Limb (tissue), 2 donors: ENCODE data around the gene LASP1NB.

Experiments used
- DNase-seq, 2 donors: peaks; one replicate each; pipeline ENCODE4 v3.0.0-alpha.2; 2016; ENCODE audit errors: extremely low spot score in 2 of 2

The LASP1NB gene

GRCh38 chr17:38925263-38925995 is at the start of gene LASP1NB:
TSS of gene LASP1NB (plus strand) at chr17:38925614.
- DNase-seq, result peak in 1 of 2 donors; percentile 83

- no peak for DNase-seq
Observed at GRCh38 chr17:38877130-38877851, 48.1 kb upstream of the LASP1NB start.

GRCh38 chr17:38879878-38880665 is 45.3 kb upstream of the LASP1NB start:
- peak; percentile 65 to 72 for DNase-seq

DNA sequence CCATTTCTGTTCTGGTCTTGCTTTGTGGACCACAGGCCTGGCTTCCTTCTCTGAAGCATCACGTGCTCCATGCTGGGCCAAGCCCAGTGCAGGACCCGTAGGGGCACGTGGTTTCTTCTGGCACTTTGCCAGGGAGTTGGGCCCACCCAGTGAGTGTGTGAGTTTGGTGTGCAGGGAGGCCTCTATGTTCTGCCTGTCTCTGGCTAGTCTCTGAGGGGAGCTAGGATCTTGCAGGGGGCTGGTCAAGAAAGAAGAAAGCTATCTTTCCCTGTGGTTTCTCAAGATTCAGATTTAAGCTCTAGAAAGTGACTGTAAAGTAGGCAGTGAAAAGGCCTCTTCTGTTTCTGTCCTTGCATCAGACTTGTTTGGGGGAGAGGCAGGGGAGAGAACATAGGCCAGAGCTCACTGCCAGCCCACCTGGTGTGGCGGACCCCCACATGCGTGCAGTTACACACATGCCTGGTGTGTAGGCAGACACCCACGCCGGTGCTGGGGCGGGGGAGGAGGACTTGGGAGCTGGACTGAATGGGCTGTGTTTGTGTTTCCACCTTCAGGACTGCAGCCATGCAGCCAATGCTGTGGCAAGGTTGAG is 43.7 kb upstream of the LASP1NB start:
- DNase-seq, result peak; percentile 52 to 85

- no peak for DNase-seq
Observed at GRCh38 chr17:38882870-38883269, 42.5 kb upstream of the LASP1NB start.

- DNase-seq, result no peak
Observed at GRCh38 chr17:38883592-38884526, 41.6 kb upstream of the LASP1NB start.

- DNase-seq, result no peak
Observed at GRCh38 chr17:38885044-38885727, 40.2 kb upstream of the LASP1NB start.

- peak in 1 of 2 donors; percentile 66 for DNase-seq
Observed at GRCh38 chr17:38885728-38886642, 39.4 kb upstream of the LASP1NB start.

DNA sequence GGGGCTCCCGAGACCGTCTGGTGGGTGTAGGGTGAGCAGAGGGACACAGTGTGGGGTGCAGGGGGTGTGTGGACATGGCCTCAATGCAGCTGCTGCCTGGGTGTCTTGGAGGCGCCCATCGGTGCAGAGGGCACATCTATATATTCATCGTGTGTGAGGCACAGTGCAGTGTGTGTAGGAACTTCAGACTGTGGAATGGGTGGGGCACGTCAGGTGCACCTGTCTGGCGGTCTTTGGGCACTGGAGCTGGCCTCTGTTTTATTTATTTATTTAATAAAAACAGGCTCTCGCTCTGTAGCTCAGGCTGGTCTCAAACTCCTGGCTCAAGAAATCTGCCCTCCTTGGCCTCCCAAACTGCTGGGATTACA is 38.8 kb upstream of the LASP1NB start:
- DNase-seq, result no peak

GRCh38 chr17:38888842-38889241 is 36.6 kb upstream of the LASP1NB start:
- DNase-seq, result no peak

DNA sequence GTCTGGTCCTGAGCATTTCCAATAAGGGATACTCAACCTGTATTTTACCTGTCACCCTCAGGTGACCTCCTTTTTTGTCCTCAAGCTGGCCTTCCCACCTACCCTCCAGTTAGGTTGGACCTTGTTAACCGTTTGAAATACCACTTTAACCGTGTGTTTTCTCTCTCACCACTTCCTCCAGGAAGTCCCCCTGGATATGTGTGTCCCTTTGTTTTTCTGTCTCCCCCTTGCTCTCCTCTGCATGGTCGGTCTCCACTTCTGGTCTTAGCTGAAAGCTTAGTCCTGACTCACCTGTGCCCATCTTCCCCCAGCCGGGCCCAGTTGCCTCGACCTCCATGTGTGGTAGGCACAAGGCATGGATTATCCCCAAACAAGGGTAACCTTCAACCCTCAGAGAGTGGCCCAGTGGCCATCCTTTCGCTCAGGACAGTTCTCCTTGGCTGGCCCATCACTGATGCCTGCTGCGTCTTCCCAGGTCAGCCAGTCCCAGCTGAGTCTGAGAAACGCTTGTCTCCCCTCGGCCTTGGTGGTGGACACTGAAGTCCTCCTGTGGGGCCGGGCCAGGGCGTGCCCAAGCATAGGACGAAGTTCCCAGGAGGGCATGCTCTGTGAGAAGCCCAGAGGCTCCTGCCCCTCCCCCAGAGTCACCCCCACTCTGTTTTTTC is 35.5 kb upstream of the LASP1NB start:
- DNase-seq, result no peak

DNA sequence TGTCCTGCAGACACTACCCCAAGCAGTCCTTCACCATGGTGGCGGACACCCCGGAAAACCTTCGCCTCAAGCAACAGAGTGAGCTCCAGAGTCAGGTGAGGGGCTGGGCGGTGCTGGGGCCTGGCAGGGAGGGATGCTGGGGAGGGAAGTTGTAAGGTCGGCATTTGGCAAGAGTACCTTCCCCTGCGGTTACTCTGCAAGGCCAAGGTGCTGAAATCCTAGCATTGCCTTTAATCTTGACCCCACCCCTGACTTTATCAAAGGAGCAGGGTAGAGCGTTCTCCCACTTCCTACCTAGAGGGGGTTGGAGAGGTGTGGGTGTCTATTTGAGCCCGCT is 35.0 kb upstream of the LASP1NB start:
- DNase-seq, result no peak

DNA sequence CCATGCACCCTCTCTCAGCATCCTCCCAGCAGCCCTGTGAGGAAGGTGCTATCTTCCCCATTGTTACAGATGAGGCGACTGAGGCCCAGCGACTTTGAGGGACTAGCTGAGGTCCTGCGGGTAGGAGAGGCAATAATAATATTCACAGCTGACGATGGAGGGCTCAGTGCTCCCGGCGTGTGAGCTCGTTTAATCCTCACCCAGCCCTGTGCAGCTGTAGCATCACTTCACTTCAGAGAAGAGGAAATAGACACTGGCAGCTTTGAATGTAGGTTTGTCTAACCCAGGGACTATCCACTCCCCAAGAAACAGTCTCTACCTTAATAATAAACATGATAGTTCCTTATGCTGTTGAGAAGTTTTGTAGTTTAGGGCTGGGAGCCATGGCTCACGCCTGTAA is 34.0 kb upstream of the LASP1NB start:
- no peak for DNase-seq

DNA sequence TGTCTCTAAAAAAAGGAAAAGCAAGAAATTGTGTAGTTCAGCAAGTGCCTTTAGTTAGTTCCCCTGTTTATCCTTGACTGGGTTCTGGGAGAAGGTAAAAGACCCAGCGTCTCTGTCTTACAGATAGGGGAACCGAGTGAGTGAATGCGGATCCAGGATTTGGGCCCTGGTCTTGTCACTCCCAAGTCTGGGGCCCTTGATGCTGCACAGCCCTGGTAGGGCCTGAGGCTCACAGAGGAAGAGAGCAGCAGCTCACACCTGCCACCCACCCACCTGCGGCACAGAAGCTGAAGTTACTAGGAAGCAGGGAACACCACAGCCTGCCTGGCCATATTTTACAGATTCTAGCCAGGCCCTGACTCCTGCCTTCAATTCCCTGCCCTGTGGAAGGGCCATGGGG is 33.3 kb upstream of the LASP1NB start:
- no peak for DNase-seq

DNA sequence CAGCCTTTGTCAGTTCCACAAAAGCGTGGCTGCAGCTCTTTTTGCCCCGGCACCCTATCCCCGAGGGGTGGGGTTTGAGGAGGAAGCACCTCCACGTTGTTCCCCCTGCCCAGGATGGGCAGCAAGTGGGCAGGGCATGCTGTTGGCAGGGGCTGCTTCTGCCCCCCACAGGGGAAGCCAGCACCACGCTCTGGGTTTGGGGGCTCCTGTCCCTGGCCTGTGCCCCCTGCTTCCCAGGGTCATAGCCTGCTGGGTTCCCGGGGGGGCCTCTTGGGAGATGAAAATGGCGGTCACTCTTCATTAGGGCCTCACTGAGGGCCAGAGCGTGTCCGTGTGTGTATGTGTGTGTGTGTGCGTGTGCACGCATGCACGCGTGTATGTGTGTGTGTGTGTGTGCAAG is 32.8 kb upstream of the LASP1NB start:
- no peak for DNase-seq

GRCh38 chr17:38893113-38893512 is 32.3 kb upstream of the LASP1NB start:
- no peak for DNase-seq

GRCh38 chr17:38893607-38894006 is 31.8 kb upstream of the LASP1NB start:
- no peak for DNase-seq

- no peak for DNase-seq
Observed at GRCh38 chr17:38894276-38894675, 31.1 kb upstream of the LASP1NB start.
